ENCODE measurements around the gene GATA6. TPM values are rescaled to one million over a fixed set of nuclear protein-coding genes. Genes with fewer than 3 reads are reported as not detected.

GATA6 gene
- total RNA-seq, 2 donors from 2014 or later: 106 to 158 TPM

GRCh38 chr18:22238036-22238435 lies 68.6 kb downstream of the GATA6 start:
- Histone ChIP-seq H3K27me3 (ENCODE audit: control insufficient read depth, insufficient read depth, low read length, poor library complexity, severe bottlenecking) (no peaks in the 10 kb centered on the region), H3K9me3 (ENCODE audit: control insufficient read depth, low read length) (no peaks in the 10 kb centered on the region), H3K4me1 (ENCODE audit: control insufficient read depth, insufficient read depth, low read length) (peaks cover 3% of the 10 kb centered on the region), H3K27ac (ENCODE audit: low read depth, low read length) (no peak overlapping the region), H3K4me3 (ENCODE audit: low read length) (no peak overlapping the region), H3K36me3 (ENCODE audit: control insufficient read depth, insufficient read depth, low read length) (no peaks in the 10 kb centered on the region), H3K9ac (ENCODE audit: extremely low read depth, low read length, poor library complexity, severe bottlenecking) (no peak overlapping the region)
- WGBS, 2 experiments (ENCODE audit: insufficient coverage in 1 of 2, insufficient read length in 1 of 2): 92 to 100% methylated on average over 4 to 6 of the region's 6 CpGs
- peak; percentile 56 for TF ChIP-seq CTCF (conservative IDR thresholded peaks at IDR 0.05)
- Mint-ChIP-seq H3K4me3 (no peak overlapping the region), H3K9me3 (no peaks in the 10 kb centered on the region), H3K36me3 (ENCODE audit: low read depth) (no peaks in the 10 kb centered on the region), H3K4me1 (peaks cover 27% of the 10 kb centered on the region), H3K27ac (no peak overlapping the region), H3K27me3 (ENCODE audit: insufficient read depth) (peaks cover 23% of the 10 kb centered on the region)
- DNase-seq: no peak

GRCh38 chr18:22238681-22239080 lies 69.3 kb downstream of the GATA6 start:
- no peak for DNase-seq
- Mint-ChIP-seq H3K4me1 (peaks cover 21% of the 10 kb centered on the region), H3K4me3 (no peak overlapping the region), H3K27me3 (ENCODE audit: insufficient read depth) (peaks cover 23% of the 10 kb centered on the region), H3K36me3 (ENCODE audit: low read depth) (no peaks in the 10 kb centered on the region), H3K27ac (no peak overlapping the region), H3K9me3 (no peaks in the 10 kb centered on the region)
- 89 to 90% methylated on average over 5 to 6 of the region's 6 CpGs for WGBS, 2 experiments (ENCODE audit: insufficient coverage in 1 of 2, insufficient read length in 1 of 2)
- Histone ChIP-seq H3K36me3 (ENCODE audit: control insufficient read depth, insufficient read depth, low read length) (no peaks in the 10 kb centered on the region), H3K9ac (ENCODE audit: extremely low read depth, low read length, poor library complexity, severe bottlenecking) (no peak overlapping the region), H3K9me3 (ENCODE audit: control insufficient read depth, low read length) (no peaks in the 10 kb centered on the region), H3K4me1 (ENCODE audit: control insufficient read depth, insufficient read depth, low read length) (peaks cover 3% of the 10 kb centered on the region), H3K4me3 (ENCODE audit: low read length) (no peak overlapping the region), H3K27ac (ENCODE audit: low read depth, low read length) (no peak overlapping the region), H3K27me3 (ENCODE audit: control insufficient read depth, insufficient read depth, low read length, poor library complexity, severe bottlenecking) (no peaks in the 10 kb centered on the region)
- no peak for TF ChIP-seq CTCF (conservative IDR thresholded peaks at IDR 0.05)

- H3K4me3 Mint-ChIP-seq: no peak overlapping the region
- Histone ChIP-seq H3K4me3 (ENCODE audit: low read length) (no peak overlapping the region), H3K36me3 (ENCODE audit: control insufficient read depth, insufficient read depth, low read length) (no peaks in the 10 kb centered on the region), H3K4me1 (ENCODE audit: control insufficient read depth, insufficient read depth, low read length) (peaks cover 3% of the 10 kb centered on the region), H3K9ac (ENCODE audit: extremely low read depth, low read length, poor library complexity, severe bottlenecking) (no peak overlapping the region), H3K27me3 (ENCODE audit: control insufficient read depth, insufficient read depth, low read length, poor library complexity, severe bottlenecking) (no peaks in the 10 kb centered on the region), H3K27ac (ENCODE audit: low read depth, low read length) (no peak overlapping the region), H3K9me3 (ENCODE audit: control insufficient read depth, low read length) (no peaks in the 10 kb centered on the region)
- peak; percentile 73 for DNase-seq
- H3K9me3 Mint-ChIP-seq: no peaks in the 10 kb centered on the region
- WGBS, 2 experiments (ENCODE audit: insufficient coverage in 1 of 2, insufficient read length in 1 of 2): 81 to 100% methylated on average over 1 to 6 of the region's 6 CpGs
- H3K27me3 Mint-ChIP-seq (ENCODE audit: insufficient read depth): peaks cover 17% of the 10 kb centered on the region
- TF ChIP-seq CTCF (conservative IDR thresholded peaks at IDR 0.05): no peak
- H3K4me1 Mint-ChIP-seq: peaks cover 21% of the 10 kb centered on the region
- no peak overlapping the region for H3K27ac Mint-ChIP-seq
- no peaks in the 10 kb centered on the region for H3K36me3 Mint-ChIP-seq (ENCODE audit: low read depth)
Observed at GRCh38 chr18:22241921-22242361, 72.6 kb downstream of the GATA6 start.

Measured in endodermal cell (in vitro differentiated cells).